Activated naive CD8-positive, alpha-beta T cell treated with anti-CD3 and anti-CD28 coated beads for 36 hours (primary cell): ENCODE data around the gene SYT5. TPM values are rescaled to one million over a fixed set of nuclear protein-coding genes. Genes with fewer than 3 reads are reported as not detected.
A peak's percentile ranks its signal among the peaks of the same experiment; 100 is the strongest.
"Not testable (repeated sequence)": the region's sequence is repeated elsewhere in the genome, so short reads cannot be mapped to it uniquely, and the experiment has no call there.

Experiments used
- DNase-seq: peaks from one replicate; pipeline ENCODE4 v3.0.0; 2021
- H3K27ac Mint-ChIP-seq: one replicate; pipeline ENCODE4 v1.8.0; 2022; ENCODE audit warnings: mild to moderate bottlenecking, moderate library complexity, mixed read lengths
- H3K27me3 Mint-ChIP-seq: one replicate; pipeline ENCODE4 v1.8.0; 2022; ENCODE audit warnings: mild to moderate bottlenecking, mixed read lengths
- H3K36me3 Mint-ChIP-seq: one replicate; pipeline ENCODE4 v1.8.0; 2021; ENCODE audit warnings: mild to moderate bottlenecking, mixed read lengths
- H3K4me1 Mint-ChIP-seq: one replicate; pipeline ENCODE4 v1.8.0; 2021; ENCODE audit warnings: mixed read lengths
- H3K4me3 Mint-ChIP-seq: one replicate; pipeline ENCODE4 v1.8.0; 2022; ENCODE audit warnings: mild to moderate bottlenecking, moderate library complexity, mixed read lengths
- H3K9me3 Mint-ChIP-seq: one replicate; pipeline ENCODE4 v1.8.0; 2022; ENCODE audit warnings: mixed read lengths
- total RNA-seq, 2 experiments: library from RNA; stranded (reverse); gene quantifications; one replicate each; pipeline ENCODE4 v1.2.3, GENCODE V29; 2021

SYT5 gene
- total RNA-seq, 2 experiments from 2014 or later, result not detected

GRCh38 chr19:55216461-55217198 lies 36.5 kb upstream of the SYT5 start:
- peak; percentile 75 for DNase-seq
- peaks cover 33% of the 10 kb centered on the region for H3K27me3 Mint-ChIP-seq
- H3K9me3 Mint-ChIP-seq, result peaks cover 23% of the 10 kb centered on the region
- peak overlapping the region; percentile 61 for H3K4me3 Mint-ChIP-seq
- peaks cover 13% of the 10 kb centered on the region for H3K4me1 Mint-ChIP-seq
- peak overlapping the region; percentile 10 for H3K27ac Mint-ChIP-seq
- peaks cover 18% of the 10 kb centered on the region for H3K36me3 Mint-ChIP-seq

- peaks cover 3% of the 10 kb centered on the region for H3K36me3 Mint-ChIP-seq
- no peak overlapping the region for H3K4me3 Mint-ChIP-seq
- no peak overlapping the region for H3K27ac Mint-ChIP-seq
- no peak for DNase-seq
- H3K27me3 Mint-ChIP-seq, result peaks cover 54% of the 10 kb centered on the region
- peaks cover 16% of the 10 kb centered on the region for H3K9me3 Mint-ChIP-seq
- H3K4me1 Mint-ChIP-seq, result peaks cover 13% of the 10 kb centered on the region
These were observed 33.5 kb upstream of the SYT5 start for GRCh38 chr19:55213547-55213946.

- no peak overlapping the region for H3K27ac Mint-ChIP-seq
- peaks cover 16% of the 10 kb centered on the region for H3K9me3 Mint-ChIP-seq
- peaks cover 54% of the 10 kb centered on the region for H3K27me3 Mint-ChIP-seq
- peak; percentile 34 for DNase-seq
- H3K4me1 Mint-ChIP-seq, result peaks cover 13% of the 10 kb centered on the region
- peaks cover 3% of the 10 kb centered on the region for H3K36me3 Mint-ChIP-seq
- H3K4me3 Mint-ChIP-seq, result no peak overlapping the region
These were observed 32.4 kb upstream of the SYT5 start for GRCh38 chr19:55212447-55212846.

- no peak for DNase-seq
- H3K9me3 Mint-ChIP-seq, result peaks cover 14% of the 10 kb centered on the region
- H3K27ac Mint-ChIP-seq, result no peak overlapping the region
- H3K27me3 Mint-ChIP-seq, result peaks cover 67% of the 10 kb centered on the region
- H3K4me1 Mint-ChIP-seq, result peaks cover 2% of the 10 kb centered on the region
- H3K36me3 Mint-ChIP-seq, result peaks cover 3% of the 10 kb centered on the region
- H3K4me3 Mint-ChIP-seq, result no peak overlapping the region
These were observed 29.8 kb upstream of the SYT5 start for GRCh38 chr19:55209693-55210472.

GRCh38 chr19:55208880-55209692 lies 29.0 kb upstream of the SYT5 start, which contains the start of gene PTPRH:
TSS of gene PTPRH (minus strand) at chr19:55209501. CDS start at chr19:55209433, 68 bp downstream.
- H3K27me3 Mint-ChIP-seq, result peaks cover 68% of the 10 kb centered on the region
- no peak within 1 kb of the TSS for H3K4me3 Mint-ChIP-seq
- no peak within 1 kb of the TSS for H3K27ac Mint-ChIP-seq
- H3K4me1 Mint-ChIP-seq, result peaks cover 2% of the 10 kb centered on the region
- DNase-seq, result no peak
- peaks cover 3% of the 10 kb centered on the region for H3K36me3 Mint-ChIP-seq
- H3K9me3 Mint-ChIP-seq, result peaks cover 13% of the 10 kb centered on the region

GRCh38 chr19:55206664-55207500 lies 26.8 kb upstream of the SYT5 start:
- peak overlapping the region; percentile 12 for H3K27ac Mint-ChIP-seq
- peaks cover 64% of the 10 kb centered on the region for H3K27me3 Mint-ChIP-seq
- H3K4me3 Mint-ChIP-seq, result no peak overlapping the region
- H3K9me3 Mint-ChIP-seq, result peaks cover 2% of the 10 kb centered on the region
- H3K36me3 Mint-ChIP-seq, result no peaks in the 10 kb centered on the region
- peak; percentile 65 for DNase-seq
- peaks cover 2% of the 10 kb centered on the region for H3K4me1 Mint-ChIP-seq

GRCh38 chr19:55202199-55202598 lies 22.1 kb upstream of the SYT5 start:
- H3K9me3 Mint-ChIP-seq, H3K4me3 Mint-ChIP-seq, H3K27ac Mint-ChIP-seq, H3K36me3 Mint-ChIP-seq, H3K4me1 Mint-ChIP-seq, DNase-seq: not testable (repeated sequence)
- H3K27me3 Mint-ChIP-seq, result peaks cover 70% of the 10 kb centered on the region

GRCh38 chr19:55199620-55200204 lies 19.6 kb upstream of the SYT5 start:
- no peak overlapping the region for H3K4me3 Mint-ChIP-seq
- DNase-seq, result no peak
- H3K27me3 Mint-ChIP-seq, result peaks cover 48% of the 10 kb centered on the region

GRCh38 chr19:55198651-55199050 lies 18.6 kb upstream of the SYT5 start:
- no peaks in the 10 kb centered on the region for H3K36me3 Mint-ChIP-seq
- no peak overlapping the region for H3K27ac Mint-ChIP-seq
- no peak for DNase-seq
- H3K4me1 Mint-ChIP-seq, result no peaks in the 10 kb centered on the region
- no peak overlapping the region for H3K4me3 Mint-ChIP-seq
- H3K9me3 Mint-ChIP-seq, result no peaks in the 10 kb centered on the region
- peaks cover 42% of the 10 kb centered on the region for H3K27me3 Mint-ChIP-seq

More at GRCh38 chr19:55199620-55200204, 19.6 kb upstream of the SYT5 start:
- H3K36me3 Mint-ChIP-seq, result no peaks in the 10 kb centered on the region
- H3K27ac Mint-ChIP-seq, result no peak overlapping the region
- no peaks in the 10 kb centered on the region for H3K4me1 Mint-ChIP-seq
- H3K9me3 Mint-ChIP-seq, result no peaks in the 10 kb centered on the region

- Mint-ChIP-seq H3K27me3 (peaks cover 43% of the 10 kb centered on the region), H3K9me3 (no peaks in the 10 kb centered on the region), H3K27ac (no peak overlapping the region), H3K4me3 (no peak overlapping the region), H3K4me1 (no peaks in the 10 kb centered on the region), H3K36me3 (no peaks in the 10 kb centered on the region)
- DNase-seq, result no peak
These were observed 17.4 kb upstream of the SYT5 start for GRCh38 chr19:55197528-55197927.

- no peaks in the 10 kb centered on the region for H3K36me3 Mint-ChIP-seq
These were observed 16.7 kb upstream of the SYT5 start for GRCh38 chr19:55196803-55197202.

GRCh38 chr19:55193481-55193880 lies 13.4 kb upstream of the SYT5 start:
- no peak overlapping the region for H3K27ac Mint-ChIP-seq
- H3K36me3 Mint-ChIP-seq, result no peaks in the 10 kb centered on the region
- H3K27me3 Mint-ChIP-seq, result peaks cover 16% of the 10 kb centered on the region
- H3K4me3 Mint-ChIP-seq, result no peak overlapping the region
- H3K4me1 Mint-ChIP-seq, result peaks cover 2% of the 10 kb centered on the region
- H3K9me3 Mint-ChIP-seq, result no peaks in the 10 kb centered on the region
- DNase-seq, result no peak

More at GRCh38 chr19:55196803-55197202, 16.7 kb upstream of the SYT5 start:
- H3K4me3 Mint-ChIP-seq, result no peak overlapping the region
- no peak overlapping the region for H3K27ac Mint-ChIP-seq
- DNase-seq, result no peak
- peaks cover 40% of the 10 kb centered on the region for H3K27me3 Mint-ChIP-seq
- no peaks in the 10 kb centered on the region for H3K9me3 Mint-ChIP-seq
- no peaks in the 10 kb centered on the region for H3K4me1 Mint-ChIP-seq

GRCh38 chr19:55189403-55189835 lies 9.3 kb upstream of the SYT5 start:
- H3K27ac Mint-ChIP-seq, result no peak overlapping the region
- H3K36me3 Mint-ChIP-seq, result no peaks in the 10 kb centered on the region
- H3K4me1 Mint-ChIP-seq, result peaks cover 2% of the 10 kb centered on the region
- no peak overlapping the region for H3K4me3 Mint-ChIP-seq
- H3K9me3 Mint-ChIP-seq, result no peaks in the 10 kb centered on the region
- peaks cover 21% of the 10 kb centered on the region for H3K27me3 Mint-ChIP-seq
- no peak for DNase-seq

- H3K27ac Mint-ChIP-seq, result no peak overlapping the region
- H3K4me3 Mint-ChIP-seq, result no peak overlapping the region
- H3K27me3 Mint-ChIP-seq, result peaks cover 22% of the 10 kb centered on the region
- DNase-seq, result no peak
- no peaks in the 10 kb centered on the region for H3K36me3 Mint-ChIP-seq
- peaks cover 2% of the 10 kb centered on the region for H3K4me1 Mint-ChIP-seq
- H3K9me3 Mint-ChIP-seq, result no peaks in the 10 kb centered on the region
These were observed 8.5 kb upstream of the SYT5 start for GRCh38 chr19:55188625-55189024.
